Measurements from ENCODE around the gene NAALADL2. TPM values are rescaled to one million over a fixed set of nuclear protein-coding genes. Genes with fewer than 3 reads are reported as not detected.

The NAALADL2 gene
- total RNA-seq, 1 experiment from 2014 or later = 2.7 TPM

- ChIA-PET POLR2A (no interaction called here), CTCF (no interaction called here)
- in situ Hi-C loops (cut with HindIII; ENCODE audit: low pct_unique_long_range_greater_than_20kb, low sequenced_read_pairs) = no loop called here
- no TSS peak for BruUV-seq (replicated peaks)
- H3K4me1 ChIP-seq (ENCODE audit: control insufficient read depth, insufficient read depth, low read length) = no peaks in the 10 kb centered on the region
- intact Hi-C loops (cut with micrococcal nuclease; ENCODE audit: unreplicated experiment) = no loop called here
- TF ChIP-seq TCF7L2 (IDR thresholded peaks at IDR 0.05; ENCODE audit: low read depth, low read length) (no peak), REST (IDR thresholded peaks at IDR 0.05; ENCODE audit: insufficient read depth in 1 of 2, low read depth in 2 of 2, low read length in 1 of 2) (no peak), POLR2AphosphoS5 (IDR thresholded peaks at IDR 0.05; ENCODE audit: low read depth, low read length) (no peak), CTCF (IDR thresholded peaks at IDR 0.05) (no peak)
- no peak overlapping the region for H3K27ac ChIP-seq (ENCODE audit: low read length)
- no peaks in the 10 kb centered on the region for H3K36me3 ChIP-seq (ENCODE audit: control insufficient read depth, insufficient read depth, low read length)
- no peaks in the 10 kb centered on the region for H3K9me3 ChIP-seq (ENCODE audit: control insufficient read depth, insufficient read depth, low read depth, low read length)
- DNase-seq (ENCODE audit: low read depth, low spot score) (no peak), ATAC-seq (no peak)
- no peaks in the 10 kb centered on the region for H3K27me3 ChIP-seq (ENCODE audit: control insufficient read depth, insufficient read depth, low read length)
- H3K4me3 ChIP-seq (ENCODE audit: low read depth in 2 of 2, low read length in 2 of 2) = no peak overlapping the region
These were observed 86.1 kb downstream of the NAALADL2 start for GRCh38 chr3:174945276-174945675.

GRCh38 chr3:174945951-174946350, 86.8 kb downstream of the NAALADL2 start:
- TF ChIP-seq CTCF (IDR thresholded peaks at IDR 0.05) (no peak), POLR2AphosphoS5 (IDR thresholded peaks at IDR 0.05; ENCODE audit: low read depth, low read length) (no peak), TCF7L2 (IDR thresholded peaks at IDR 0.05; ENCODE audit: low read depth, low read length) (no peak), SIN3A (IDR thresholded peaks at IDR 0.05; ENCODE audit: borderline replicate concordance, insufficient read depth, low read depth, low read length) (no peak), REST (IDR thresholded peaks at IDR 0.05; ENCODE audit: insufficient read depth in 1 of 2, low read depth in 2 of 2, low read length in 1 of 2) (no peak)
- no peaks in the 10 kb centered on the region for H3K9me3 ChIP-seq (ENCODE audit: control insufficient read depth, insufficient read depth, low read depth, low read length)
- in situ Hi-C loops (cut with HindIII; ENCODE audit: low pct_unique_long_range_greater_than_20kb, low sequenced_read_pairs) = no loop called here
- BruUV-seq (replicated peaks) = no TSS peak
- ChIA-PET CTCF (no interaction called here), POLR2A (no interaction called here)
- H3K4me3 ChIP-seq (ENCODE audit: low read depth in 2 of 2, low read length in 2 of 2) = no peak overlapping the region
- no peak overlapping the region for H3K27ac ChIP-seq (ENCODE audit: low read length)
- ATAC-seq = no peak
- H3K27me3 ChIP-seq (ENCODE audit: control insufficient read depth, insufficient read depth, low read length) = no peaks in the 10 kb centered on the region
- intact Hi-C loops (cut with micrococcal nuclease; ENCODE audit: unreplicated experiment) = no loop called here
- H3K36me3 ChIP-seq (ENCODE audit: control insufficient read depth, insufficient read depth, low read length) = no peaks in the 10 kb centered on the region
- no peak for DNase-seq (ENCODE audit: low read depth, low spot score)
- H3K4me1 ChIP-seq (ENCODE audit: control insufficient read depth, insufficient read depth, low read length) = no peaks in the 10 kb centered on the region
